Effector memory CD8-positive, alpha-beta T cell (primary cell): ENCODE results near the gene ADGRA3.

Source experiments
- ATAC-seq: fragments of 150-1000 bp; cut with Tn5 transposase; replicated peaks from 2 replicates; pipeline ENCODE4 v1.10.0; 2021; ENCODE audit warnings: mild to moderate bottlenecking, moderate library complexity
- DNase-seq, 3 experiments: peaks; one replicate each; pipeline ENCODE4 v3.0.0; 2021
- H3K27ac Mint-ChIP-seq, 2 donors: one replicate each; pipeline ENCODE4 v1.8.0; 2022; ENCODE audit warnings: mild to moderate bottlenecking in 2 of 2, mixed read lengths in 2 of 2, moderate library complexity in 2 of 2
- H3K27me3 Mint-ChIP-seq, 2 donors: one replicate each; pipeline ENCODE4 v1.8.0; 2022; ENCODE audit warnings: mixed read lengths in 2 of 2
- H3K36me3 Mint-ChIP-seq: one replicate; pipeline ENCODE4 v1.8.0; 2022; ENCODE audit warnings: mild to moderate bottlenecking, moderate library complexity, mixed read lengths; ENCODE audit not compliant: insufficient read depth
- H3K4me1 Mint-ChIP-seq, 2 donors: one replicate each; pipeline ENCODE4 v1.8.0; 2022; ENCODE audit warnings: low read depth in 2 of 2, mixed read lengths in 2 of 2
- H3K4me3 Mint-ChIP-seq, 2 donors: one replicate each; pipeline ENCODE4 v1.8.0; 2022; ENCODE audit warnings: mild to moderate bottlenecking in 2 of 2, mixed read lengths in 2 of 2, moderate library complexity in 2 of 2
- H3K9me3 Mint-ChIP-seq, 2 donors: one replicate each; pipeline ENCODE4 v1.8.0; 2022; ENCODE audit warnings: mixed read lengths in 2 of 2

Gene ADGRA3

GRCh38 chr4:22531311-22532019 is 15.6 kb upstream of the ADGRA3 start:
- Mint-ChIP-seq H3K36me3 (no peaks in the 10 kb centered on the region), H3K4me3 (no peak overlapping the region), H3K4me1 (no peaks in the 10 kb centered on the region), H3K9me3 (peaks cover 8 to 11% of the 10 kb centered on the region in 2 donors), H3K27ac (no peak overlapping the region), H3K27me3 (no peaks in the 10 kb centered on the region)
- ATAC-seq (no peak), DNase-seq (no peak)

- no peak for ATAC-seq
- no peaks in the 10 kb centered on the region for H3K4me1 Mint-ChIP-seq
- no peak overlapping the region for H3K4me3 Mint-ChIP-seq
- no peaks in the 10 kb centered on the region for H3K36me3 Mint-ChIP-seq
- no peak for DNase-seq
- H3K27ac Mint-ChIP-seq, result no peak overlapping the region
- H3K27me3 Mint-ChIP-seq, result no peaks in the 10 kb centered on the region
- H3K9me3 Mint-ChIP-seq, result peaks cover 0 to 1% of the 10 kb centered on the region in 2 donors
These were observed 9.0 kb upstream of the ADGRA3 start for GRCh38 chr4:22524895-22525294.

- Mint-ChIP-seq H3K9me3 (peaks cover 0 to 4% of the 10 kb centered on the region in 2 donors), H3K36me3 (no peaks in the 10 kb centered on the region), H3K27me3 (no peaks in the 10 kb centered on the region), H3K4me3 (no peak overlapping the region), H3K4me1 (no peaks in the 10 kb centered on the region), H3K27ac (no peak overlapping the region)
- ATAC-seq, result no peak
- no peak for DNase-seq
These were observed 7.0 kb upstream of the ADGRA3 start for GRCh38 chr4:22522706-22523501.

GRCh38 chr4:22522206-22522605 is 6.3 kb upstream of the ADGRA3 start:
- no peak overlapping the region for H3K4me3 Mint-ChIP-seq
- H3K27ac Mint-ChIP-seq, result no peak overlapping the region
- ATAC-seq (no peak), DNase-seq (no peak)
- no peaks in the 10 kb centered on the region for H3K27me3 Mint-ChIP-seq
- peaks cover 0 to 4% of the 10 kb centered on the region in 2 donors for H3K9me3 Mint-ChIP-seq
- H3K36me3 Mint-ChIP-seq, result no peaks in the 10 kb centered on the region
- no peaks in the 10 kb centered on the region for H3K4me1 Mint-ChIP-seq

GRCh38 chr4:22521240-22521639 is 5.4 kb upstream of the ADGRA3 start:
- peaks cover 0 to 7% of the 10 kb centered on the region in 2 donors for H3K27me3 Mint-ChIP-seq
- no peaks in the 10 kb centered on the region for H3K36me3 Mint-ChIP-seq
- H3K27ac Mint-ChIP-seq, result no peak overlapping the region
- H3K4me1 Mint-ChIP-seq, result no peaks in the 10 kb centered on the region
- no peak overlapping the region for H3K4me3 Mint-ChIP-seq
- DNase-seq (no peak), ATAC-seq (no peak)
- H3K9me3 Mint-ChIP-seq, result peaks cover 0 to 4% of the 10 kb centered on the region in 2 donors

- Mint-ChIP-seq H3K9me3 (peaks cover 11 to 13% of the 10 kb centered on the region in 2 donors), H3K4me3 (peak overlapping the region; percentile 66 to 75), H3K27me3 (peaks cover 0 to 16% of the 10 kb centered on the region in 2 donors), H3K4me1 (no peaks in the 10 kb centered on the region), H3K36me3 (no peaks in the 10 kb centered on the region), H3K27ac (no peak overlapping the region)
- DNase-seq, result no peak
- no peak for ATAC-seq
These were observed 550 bp downstream of the ADGRA3 start for GRCh38 chr4:22515145-22515887.

GRCh38 chr4:22514481-22514880 is 1.4 kb downstream of the ADGRA3 start:
- Mint-ChIP-seq H3K4me1 (no peaks in the 10 kb centered on the region), H3K36me3 (no peaks in the 10 kb centered on the region), H3K27me3 (peaks cover 0 to 16% of the 10 kb centered on the region in 2 donors), H3K9me3 (peaks cover 12 to 17% of the 10 kb centered on the region in 2 donors), H3K27ac (no peak overlapping the region), H3K4me3 (no peak overlapping the region)
- DNase-seq, result no peak
- no peak for ATAC-seq

GRCh38 chr4:22514001-22514400 is 1.9 kb downstream of the ADGRA3 start:
- H3K9me3 Mint-ChIP-seq, result peaks cover 12 to 18% of the 10 kb centered on the region in 2 donors
- H3K36me3 Mint-ChIP-seq, result no peaks in the 10 kb centered on the region
- no peaks in the 10 kb centered on the region for H3K4me1 Mint-ChIP-seq
- peaks cover 0 to 16% of the 10 kb centered on the region in 2 donors for H3K27me3 Mint-ChIP-seq
- no peak overlapping the region for H3K27ac Mint-ChIP-seq
- DNase-seq, result no peak
- H3K4me3 Mint-ChIP-seq, result no peak overlapping the region
- ATAC-seq, result no peak

GRCh38 chr4:22512306-22512705 is 3.6 kb downstream of the ADGRA3 start:
- Mint-ChIP-seq H3K4me3 (no peak overlapping the region), H3K36me3 (no peaks in the 10 kb centered on the region), H3K27ac (no peak overlapping the region), H3K4me1 (no peaks in the 10 kb centered on the region), H3K27me3 (peaks cover 0 to 16% of the 10 kb centered on the region in 2 donors), H3K9me3 (peaks cover 17 to 25% of the 10 kb centered on the region in 2 donors)
- no peak for ATAC-seq
- no peak for DNase-seq

GRCh38 chr4:22510750-22511149 is 5.1 kb downstream of the ADGRA3 start:
- DNase-seq, result no peak
- Mint-ChIP-seq H3K4me3 (no peak overlapping the region), H3K36me3 (no peaks in the 10 kb centered on the region), H3K4me1 (no peaks in the 10 kb centered on the region), H3K27ac (no peak overlapping the region), H3K27me3 (peaks cover 0 to 6% of the 10 kb centered on the region in 2 donors), H3K9me3 (peaks cover 17 to 27% of the 10 kb centered on the region in 2 donors)
- no peak for ATAC-seq

GRCh38 chr4:22508376-22508775 is 7.5 kb downstream of the ADGRA3 start:
- H3K4me1 Mint-ChIP-seq, result no peaks in the 10 kb centered on the region
- ATAC-seq (no peak), DNase-seq (no peak)
- no peaks in the 10 kb centered on the region for H3K27me3 Mint-ChIP-seq
- H3K36me3 Mint-ChIP-seq, result no peaks in the 10 kb centered on the region
- H3K27ac Mint-ChIP-seq, result no peak overlapping the region
- H3K4me3 Mint-ChIP-seq, result no peak overlapping the region
- peaks cover 15 to 32% of the 10 kb centered on the region in 2 donors for H3K9me3 Mint-ChIP-seq

GRCh38 chr4:22504922-22505321 is 10.9 kb downstream of the ADGRA3 start:
- Mint-ChIP-seq H3K27me3 (no peaks in the 10 kb centered on the region), H3K27ac (no peak overlapping the region), H3K4me3 (no peak overlapping the region), H3K36me3 (no peaks in the 10 kb centered on the region), H3K4me1 (no peaks in the 10 kb centered on the region), H3K9me3 (peaks cover 8 to 16% of the 10 kb centered on the region in 2 donors)
- no peak for ATAC-seq
- DNase-seq, result no peak

GRCh38 chr4:22504447-22504846 is 11.4 kb downstream of the ADGRA3 start:
- H3K4me3 Mint-ChIP-seq, result no peak overlapping the region
- H3K27ac Mint-ChIP-seq, result no peak overlapping the region
- no peak for DNase-seq
- H3K36me3 Mint-ChIP-seq, result no peaks in the 10 kb centered on the region
- peaks cover 8 to 15% of the 10 kb centered on the region in 2 donors for H3K9me3 Mint-ChIP-seq
- H3K27me3 Mint-ChIP-seq, result no peaks in the 10 kb centered on the region
- ATAC-seq, result no peak
- no peaks in the 10 kb centered on the region for H3K4me1 Mint-ChIP-seq
